HL-60/S4 treated with retinoic acid at 250 ng/mL for 4 days and 3 days (cell line): ENCODE measurements around the gene PRKAR2A.

Experiments
- in situ Hi-C: fragments of 300-500 bp; cut with MboI; formaldehyde crosslinking; loops from 2 replicates; pipeline ENCODE4 v1.7.0; 2022; ENCODE audit warnings: low sequenced_read_pairs

Gene PRKAR2A

GRCh38 chr3:48847504-48848423, at the start of gene PRKAR2A:
TSS of gene PRKAR2A (minus strand) at chr3:48847874. CDS start at chr3:48847596, 278 bp downstream.
- in situ Hi-C loops = no loop called here

GRCh38 chr3:48896936-48897335, 49.3 kb upstream of the PRKAR2A start:
- in situ Hi-C loops = no loop called here

DNA sequence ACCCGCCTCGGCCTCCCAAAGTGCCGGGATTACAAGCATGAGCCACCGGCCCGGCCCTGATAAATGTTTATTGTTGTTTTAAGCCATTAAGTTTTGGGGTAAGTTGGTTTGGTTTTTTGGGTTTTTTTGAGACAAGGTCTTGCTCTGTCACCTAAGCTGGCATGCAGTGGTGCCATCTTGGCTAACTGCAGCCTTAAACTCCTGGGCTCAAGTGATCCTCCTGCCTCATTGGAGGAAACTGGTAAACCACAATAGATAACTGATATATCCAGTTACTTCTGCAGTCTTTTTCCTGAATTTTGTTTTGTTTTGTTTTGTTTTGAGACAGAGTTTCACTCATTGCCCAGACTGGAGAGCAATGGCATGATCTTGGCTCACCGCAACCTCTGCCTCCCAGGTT, 46.8 kb upstream of the PRKAR2A start:
- in situ Hi-C loops = no loop called here

- in situ Hi-C loops = no loop called here
Measured at GRCh38 chr3:48891606-48892005, 43.9 kb upstream of the PRKAR2A start.

DNA sequence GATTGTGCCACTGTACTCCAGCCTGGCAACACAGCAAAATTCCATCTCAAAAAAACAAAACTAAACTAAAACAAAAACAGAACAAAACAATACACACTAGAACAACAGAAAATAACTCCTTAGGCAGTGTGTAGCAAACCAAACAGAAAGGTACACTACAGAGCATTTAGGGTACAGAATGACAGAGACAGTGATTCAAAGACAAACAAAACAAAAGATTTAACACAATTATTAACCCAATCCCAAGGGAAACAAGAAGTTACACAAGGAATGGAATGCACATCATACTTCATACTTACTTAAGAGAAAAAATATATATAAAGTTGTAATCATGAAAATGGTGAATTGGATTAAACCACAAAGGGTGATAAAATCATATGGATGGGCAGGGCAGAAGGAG, 38.1 kb upstream of the PRKAR2A start:
- in situ Hi-C loops = no loop called here

DNA sequence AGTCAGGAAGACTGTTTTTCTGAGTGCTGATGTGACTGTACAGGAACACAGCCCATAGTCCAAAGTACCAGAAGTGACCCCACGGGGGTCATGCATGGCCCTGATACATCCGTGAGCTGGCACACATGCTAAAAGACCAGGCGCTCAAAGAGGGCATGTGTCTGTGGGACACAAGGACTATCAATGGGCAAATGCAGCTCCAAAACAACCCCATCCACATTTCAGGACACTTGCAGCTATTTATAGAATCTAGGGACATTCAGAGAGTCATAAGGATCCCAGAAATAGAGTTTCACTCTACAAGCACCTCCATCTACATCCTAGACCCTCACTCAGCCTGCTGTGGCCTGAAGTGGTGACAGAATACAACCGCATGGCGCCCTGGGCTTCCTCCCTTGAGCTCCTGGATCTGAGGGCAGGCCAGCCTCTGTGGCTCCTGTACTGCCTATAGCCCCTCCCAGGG, 34.0 kb upstream of the PRKAR2A start:
- in situ Hi-C loops = no loop called here

DNA sequence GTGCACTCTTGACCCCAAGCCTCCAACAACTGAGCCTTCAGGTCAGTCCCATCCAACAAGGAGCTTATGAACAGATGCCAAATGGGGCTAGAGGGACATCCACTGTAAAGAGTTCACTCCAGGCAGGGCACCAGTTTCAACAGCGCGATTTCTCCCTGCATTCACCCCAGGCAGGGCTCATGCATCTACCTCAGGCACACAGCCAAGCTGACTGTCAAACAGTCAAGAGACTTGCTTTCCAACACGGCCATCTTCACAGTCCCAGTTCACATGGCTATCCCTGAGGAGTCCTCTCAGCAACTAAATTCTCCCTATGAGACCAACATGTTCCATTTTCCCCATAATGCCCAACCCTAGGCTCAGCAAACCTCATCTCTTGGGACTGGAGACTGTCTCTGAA, 33.3 kb upstream of the PRKAR2A start:
- in situ Hi-C loops = no loop called here

DNA sequence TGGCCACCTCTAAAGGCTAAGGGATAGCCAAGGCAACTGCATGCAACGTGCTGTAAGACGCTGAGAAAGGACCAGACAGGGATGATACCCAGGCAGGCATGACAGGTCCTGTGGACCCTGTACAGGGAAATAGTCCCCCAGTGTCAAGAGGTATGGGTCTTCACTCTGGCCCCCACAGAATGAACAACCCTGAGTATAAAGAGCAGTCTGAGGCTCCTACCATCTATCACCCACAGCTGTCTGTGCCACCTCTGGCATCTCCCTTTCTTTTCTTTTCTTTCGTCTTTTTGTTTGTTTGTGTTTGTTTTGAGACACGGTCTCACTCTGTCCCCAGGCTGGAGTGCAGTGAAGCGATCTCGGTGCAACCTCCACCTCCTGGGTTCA, 32.3 kb upstream of the PRKAR2A start:
- in situ Hi-C loops = no loop called here

DNA sequence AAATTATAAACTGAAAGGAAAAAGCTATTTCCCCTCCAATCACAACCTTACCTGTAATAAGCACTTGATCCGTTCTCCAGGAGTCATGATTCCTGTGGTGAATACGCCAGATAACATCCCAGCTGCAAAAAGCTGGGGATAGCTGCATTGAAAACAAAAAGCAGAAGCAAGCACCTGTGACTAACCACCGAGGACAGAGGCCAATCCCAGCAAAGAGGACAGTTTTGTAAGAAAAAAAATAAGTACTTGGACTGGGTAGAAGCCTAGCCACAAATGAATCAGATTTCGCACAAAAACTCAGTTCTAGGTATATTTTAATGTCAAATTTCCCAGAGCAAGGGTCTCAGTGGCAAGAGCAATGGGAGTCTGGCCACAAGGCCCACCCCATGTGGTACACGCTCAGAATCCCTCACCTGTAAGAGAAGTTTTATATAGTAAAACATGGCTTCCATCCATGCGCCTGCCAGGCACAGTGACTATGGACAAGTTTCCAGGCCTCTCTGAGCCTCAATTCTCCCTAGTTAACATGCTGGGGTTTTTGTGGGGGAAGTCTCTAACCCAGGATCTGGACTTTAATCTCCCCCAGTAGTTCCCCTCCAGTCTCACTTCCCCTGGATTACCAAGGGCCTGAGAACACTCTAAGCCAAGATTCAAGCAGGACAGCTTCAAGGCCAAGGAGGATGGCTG, 31.8 kb upstream of the PRKAR2A start:
- in situ Hi-C loops = no loop called here

- in situ Hi-C loops = no loop called here
Measured at GRCh38 chr3:48877671-48878070, 30.0 kb upstream of the PRKAR2A start.

GRCh38 chr3:48863122-48863521, 15.4 kb upstream of the PRKAR2A start:
- in situ Hi-C loops = no loop called here

DNA sequence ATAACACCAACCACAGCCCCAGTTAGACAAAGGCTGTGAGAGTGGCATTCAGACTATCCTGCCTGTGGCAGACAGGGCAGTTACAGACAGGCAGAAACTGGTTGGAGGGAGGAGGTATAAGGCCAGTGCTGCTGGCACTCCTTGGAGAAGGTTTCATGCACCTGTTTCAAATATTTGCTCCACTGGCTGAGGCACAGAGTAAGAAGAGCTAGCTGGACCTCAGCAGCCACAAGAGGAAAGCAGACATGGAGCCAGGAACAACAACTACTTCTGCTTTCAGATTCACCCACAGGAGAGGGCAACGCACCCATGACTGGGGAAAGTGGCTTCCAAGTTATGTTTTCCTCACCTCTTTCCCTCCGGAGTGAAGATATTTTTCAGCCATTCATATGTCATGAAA, 11.5 kb upstream of the PRKAR2A start:
- in situ Hi-C loops = no loop called here

GRCh38 chr3:48858709-48859108, 11.0 kb upstream of the PRKAR2A start:
- in situ Hi-C loops = no loop called here

GRCh38 chr3:48857641-48858040, 10.0 kb upstream of the PRKAR2A start:
- in situ Hi-C loops = no loop called here

GRCh38 chr3:48856469-48856868, 8.8 kb upstream of the PRKAR2A start:
- in situ Hi-C loops = no loop called here

DNA sequence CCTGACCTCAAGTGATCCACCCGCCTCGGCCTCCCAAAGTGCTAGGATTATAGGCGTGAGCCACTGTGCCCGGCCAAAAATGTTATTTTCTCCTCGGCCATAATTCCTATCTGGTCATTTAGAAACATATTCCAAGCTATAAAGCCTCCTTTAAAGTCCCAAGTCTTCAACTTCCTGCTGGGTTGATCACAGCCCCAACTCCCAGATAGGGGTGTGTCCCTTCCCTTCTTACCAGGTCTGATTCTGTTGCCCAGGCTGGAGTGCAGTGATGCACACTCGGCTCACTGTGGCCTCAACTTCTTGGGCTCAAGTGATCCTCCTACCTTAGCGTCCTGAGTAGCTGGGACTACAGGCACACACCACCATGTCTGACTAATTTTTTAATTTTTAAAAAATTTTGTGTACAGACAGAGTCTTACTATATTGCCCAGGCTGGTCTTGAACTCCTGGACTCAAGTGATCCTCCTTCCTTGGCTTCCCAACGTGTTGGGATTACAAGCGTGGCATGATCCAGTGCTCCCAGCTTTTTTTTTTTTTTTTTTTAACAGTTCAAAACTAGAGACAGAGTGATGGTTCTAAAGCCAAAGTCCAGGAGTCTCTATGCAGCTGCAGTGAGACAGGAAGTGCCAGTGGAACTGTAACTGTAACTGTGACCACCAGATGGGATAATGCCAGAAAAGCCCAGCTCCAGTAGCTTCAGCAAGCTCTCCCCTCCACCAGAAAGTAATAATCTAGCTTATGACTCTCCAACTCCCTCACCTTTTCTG, 8.2 kb upstream of the PRKAR2A start:
- in situ Hi-C loops = no loop called here

GRCh38 chr3:48852151-48852550, 4.5 kb upstream of the PRKAR2A start:
- in situ Hi-C loops = no loop called here

DNA sequence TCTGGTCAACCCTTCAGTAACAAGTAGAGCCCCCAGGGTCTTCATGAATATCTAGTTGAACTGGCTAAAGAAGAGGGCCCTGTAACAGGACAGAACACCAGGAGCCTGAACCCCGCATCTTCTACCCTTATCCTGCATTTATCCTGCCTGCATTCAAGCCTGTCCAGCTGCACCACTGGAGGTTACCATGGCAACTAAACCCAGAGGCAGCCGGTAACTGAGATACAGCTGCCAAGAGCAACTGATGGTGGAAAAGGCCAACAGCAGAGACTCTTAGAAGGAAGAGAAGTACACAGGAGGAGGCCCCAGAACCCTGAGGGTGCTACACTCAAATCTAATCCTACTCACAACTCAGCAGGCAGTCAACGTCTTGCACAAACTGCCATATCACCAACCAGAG, 3.7 kb upstream of the PRKAR2A start:
- in situ Hi-C loops = no loop called here

DNA sequence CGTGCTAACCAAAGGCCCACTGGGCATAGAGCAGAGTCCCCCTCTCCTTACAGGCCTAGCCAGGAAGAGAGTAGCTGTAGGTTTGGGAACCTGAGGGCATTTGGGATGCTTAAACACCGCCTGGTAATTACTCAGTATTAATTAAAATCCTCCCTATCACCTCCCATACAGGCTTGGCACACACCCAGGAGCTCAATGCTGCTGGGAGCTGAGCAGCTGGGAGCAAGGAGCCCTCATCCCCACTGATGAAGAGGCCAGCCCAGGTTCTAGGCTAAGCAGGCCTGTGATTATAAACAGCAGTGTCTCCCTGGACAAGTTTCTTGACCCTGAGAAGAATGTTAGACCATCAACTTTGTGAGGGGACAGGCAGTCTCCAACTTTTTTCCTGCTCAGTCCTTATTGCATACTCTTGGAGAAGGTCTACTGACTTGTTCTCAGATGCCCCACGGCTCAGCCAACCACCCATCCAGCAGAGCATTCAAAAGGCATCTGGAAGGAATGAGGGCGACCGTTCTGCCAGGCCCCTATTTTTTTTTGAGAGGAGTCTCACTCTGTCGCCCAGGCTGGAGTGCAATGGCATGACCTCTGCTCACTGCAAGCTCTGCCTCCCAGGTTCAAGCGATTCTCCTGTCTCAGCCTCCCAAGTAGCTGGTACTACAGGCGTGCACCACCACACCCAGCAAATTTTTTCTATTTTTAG, 1.3 kb upstream of the PRKAR2A start:
- in situ Hi-C loops = no loop called here

DNA sequence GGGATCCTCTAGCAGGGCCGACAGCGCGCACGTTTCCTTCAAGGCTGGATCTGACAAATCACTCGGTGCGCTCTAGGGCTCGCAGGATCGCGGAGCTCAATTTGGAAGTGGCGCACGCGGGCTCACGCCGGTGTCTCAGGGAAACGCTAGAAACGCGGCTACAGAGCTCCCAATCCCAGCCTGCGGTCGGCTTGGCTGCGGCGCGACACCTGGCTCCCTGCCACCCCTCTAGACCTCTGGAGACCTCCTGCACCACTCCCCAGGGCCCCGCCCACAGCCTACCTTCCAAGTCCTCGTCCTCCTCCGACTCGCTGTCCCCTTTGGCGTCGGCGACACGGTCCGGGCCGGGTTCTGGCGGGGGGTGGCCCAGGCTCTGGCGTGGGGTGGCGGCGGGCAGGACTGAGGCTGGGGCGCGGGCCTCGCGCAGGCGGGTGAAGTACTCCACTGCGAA, 596 bp downstream of the PRKAR2A start:
- in situ Hi-C loops = no loop called here

DNA sequence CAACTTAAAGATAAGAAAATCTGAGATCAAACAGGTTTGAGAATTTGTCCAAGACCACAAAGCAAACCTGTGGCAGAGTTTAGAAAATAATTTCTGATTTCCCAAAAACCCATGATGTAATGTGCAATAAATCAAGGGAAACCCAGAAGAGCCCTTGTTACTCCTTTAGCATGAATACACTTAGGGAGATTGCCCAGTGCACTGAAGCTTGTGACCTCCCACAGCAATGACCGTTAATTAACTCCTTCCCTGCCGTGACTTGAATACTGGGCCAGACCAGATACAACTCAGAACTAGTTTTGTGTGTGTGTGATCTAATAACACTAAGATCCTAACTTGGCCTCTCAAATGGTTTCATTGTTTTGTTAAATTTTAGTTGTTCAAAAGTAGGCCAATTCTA, 2.5 kb downstream of the PRKAR2A start:
- in situ Hi-C loops = no loop called here
